GM19099 (cell line): ENCODE data around the gene MFSD12.
A peak's percentile ranks its signal among the peaks of the same experiment; 100 is the strongest.

Experiments
- POLR2A ChIP-seq: IDR thresholded peaks from 3 replicates; pipeline ENCODE4 v1.6.1; 2011; ENCODE audit warnings: low read depth; ENCODE audit not compliant: insufficient read length; ENCODE audit errors: extremely low read depth

The MFSD12 gene

GRCh38 chr19:3515891-3516422 is 41.4 kb downstream of the MFSD12 start:
- TF ChIP-seq POLR2A: no peak

- no peak for TF ChIP-seq POLR2A
Observed at GRCh38 chr19:3514930-3515329, 42.5 kb downstream of the MFSD12 start.

- no peak for TF ChIP-seq POLR2A
Observed at GRCh38 chr19:3513229-3514140, 43.9 kb downstream of the MFSD12 start.

- TF ChIP-seq POLR2A: no peak
Observed at GRCh38 chr19:3512562-3513228, 44.7 kb downstream of the MFSD12 start.

- no peak for TF ChIP-seq POLR2A
Observed at GRCh38 chr19:3511506-3512251, 45.7 kb downstream of the MFSD12 start.

GRCh38 chr19:3510727-3511126 is 46.7 kb downstream of the MFSD12 start:
- no peak for TF ChIP-seq POLR2A

- no peak for TF ChIP-seq POLR2A
Observed at GRCh38 chr19:3509566-3509989, 47.8 kb downstream of the MFSD12 start.

GRCh38 chr19:3508771-3509535 is 48.4 kb downstream of the MFSD12 start:
- no peak for TF ChIP-seq POLR2A

- TF ChIP-seq POLR2A: no peak
Observed at GRCh38 chr19:3507371-3508120, 49.8 kb downstream of the MFSD12 start.

- no peak for TF ChIP-seq POLR2A
Observed at GRCh38 chr19:3506384-3507340, 50.7 kb downstream of the MFSD12 start.

- TF ChIP-seq POLR2A: peak; percentile 70
Observed at GRCh38 chr19:3505598-3506383, 51.6 kb downstream of the MFSD12 start, which contains the start of gene FZR1. TSS of gene FZR1 (plus strand) at chr19:3506311. CDS start at chr19:3522990, 16,679 bp downstream.

GRCh38 chr19:3504735-3505134 is 52.7 kb downstream of the MFSD12 start:
- no peak for TF ChIP-seq POLR2A
